MM.1S (cell line): ENCODE measurements around the gene MDM1.

Experiments used
- DNase-seq: peaks from one replicate; pipeline ENCODE4 v3.0.0-alpha.2; 2015
- H2AFZ ChIP-seq: fragments of 300-600 bp; sonication (generic); 2 replicates; pipeline ENCODE4 v1.6.0; 2016; ENCODE audit warnings: antibody characterized with exemption, low read length
- H3F3A ChIP-seq: fragments of 300-600 bp; sonication (generic); 2 replicates; pipeline ENCODE4 v1.6.1; 2016; ENCODE audit warnings: mild to moderate bottlenecking, antibody characterized with exemption, low read length, moderate library complexity, mixed read lengths; ENCODE audit not compliant: insufficient read depth
- H3K27ac ChIP-seq: fragments of 300-600 bp; sonication (generic); 2 replicates; pipeline ENCODE4 v1.5.1; 2016; ENCODE audit warnings: mild to moderate bottlenecking, low read length
- H3K27me3 ChIP-seq: fragments of 300-600 bp; sonication (generic); replicated peaks from 2 replicates; pipeline ENCODE4 v1.6.0; 2016; ENCODE audit warnings: low read length; ENCODE audit not compliant: insufficient read depth
- H3K36me3 ChIP-seq: fragments of 300-600 bp; sonication (generic); replicated peaks from 2 replicates; pipeline ENCODE4 v1.6.1; 2016; ENCODE audit warnings: mild to moderate bottlenecking, low read length, mixed read lengths; ENCODE audit not compliant: insufficient read depth
- H3K4me1 ChIP-seq: fragments of 300-600 bp; sonication (generic); 2 replicates; pipeline ENCODE4 v1.6.1; 2016; ENCODE audit warnings: low read length, mixed read lengths
- H3K4me2 ChIP-seq: fragments of 300-600 bp; sonication (generic); 2 replicates; pipeline ENCODE4 v1.6.0; 2016; ENCODE audit warnings: low read depth, low read length
- H3K4me3 ChIP-seq: fragments of 300-600 bp; sonication (generic); 2 replicates; pipeline ENCODE4 v1.5.1; 2016; ENCODE audit warnings: low read length, mixed read lengths
- H3K79me2 ChIP-seq: fragments of 300-600 bp; sonication (generic); 2 replicates; pipeline ENCODE4 v1.6.1; 2016; ENCODE audit warnings: mixed run types, low read length, mixed read lengths
- H3K9ac ChIP-seq: fragments of 300-600 bp; sonication (generic); 2 replicates; pipeline ENCODE4 v1.6.1; 2016; ENCODE audit warnings: low read length, mixed read lengths
- H3K9me2 ChIP-seq: fragments of 300-600 bp; sonication (generic); replicated peaks from 2 replicates; pipeline ENCODE4 v1.6.1; 2016; ENCODE audit warnings: mild to moderate bottlenecking, low read length, mixed read lengths; ENCODE audit not compliant: insufficient read depth
- H3K9me3 ChIP-seq: fragments of 300-600 bp; sonication (generic); replicated peaks from 2 replicates; pipeline ENCODE4 v1.6.1; 2016; ENCODE audit warnings: mild to moderate bottlenecking, low read length, mixed read lengths; ENCODE audit not compliant: insufficient read depth
- H4K20me1 ChIP-seq: fragments of 300-600 bp; sonication (generic); 2 replicates; pipeline ENCODE4 v1.6.1; 2016; ENCODE audit warnings: mild to moderate bottlenecking, low read length, moderate library complexity, mixed read lengths; ENCODE audit not compliant: insufficient read depth
- CTCF ChIP-seq: fragments of 300-600 bp; sonication (generic); IDR thresholded peaks from 2 replicates; pipeline ENCODE4 v1.5.1; 2016; ENCODE audit warnings: antibody characterized with exemption, low read length, mixed read lengths
- EZH2 ChIP-seq: fragments of 300-600 bp; sonication (generic); optimal IDR thresholded peaks from 2 replicates; pipeline ENCODE3; 2017; ENCODE audit warnings: low read depth, mild to moderate bottlenecking, antibody characterized with exemption, low read length, mixed read lengths
- EZH2phosphoT487 ChIP-seq: fragments of 300-600 bp; sonication (generic); IDR thresholded peaks from 2 replicates; pipeline ENCODE4 v1.6.1; 2018; ENCODE audit warnings: antibody characterized with exemption, low read length

The MDM1 gene

GRCh38 chr12:68263366-68263765 is 68.8 kb downstream of the MDM1 start:
- no peak for DNase-seq
- no peaks in the 10 kb centered on the region for H3F3A ChIP-seq

GRCh38 chr12:68261896-68262295 is 70.3 kb downstream of the MDM1 start:
- DNase-seq, result no peak
- H3K9ac ChIP-seq, result no peak overlapping the region
- H3K9me2 ChIP-seq, result no peaks in the 10 kb centered on the region

More at GRCh38 chr12:68263366-68263765, 68.8 kb downstream of the MDM1 start:
- peaks cover 7% of the 10 kb centered on the region; the same call in 1 of the 2 replicates for H3K4me1 ChIP-seq
- H2AFZ ChIP-seq, result no peak overlapping the region
- H3K27me3 ChIP-seq, result no peaks in the 10 kb centered on the region
- H3K9me3 ChIP-seq, result no peaks in the 10 kb centered on the region
- H4K20me1 ChIP-seq, result no peaks in the 10 kb centered on the region
- H3K4me3 ChIP-seq, result no peak overlapping the region
- H3K79me2 ChIP-seq, result no peaks in the 10 kb centered on the region
- no peak overlapping the region for H3K9ac ChIP-seq
- no peak overlapping the region for H3K4me2 ChIP-seq
- no peaks in the 10 kb centered on the region for H3K36me3 ChIP-seq
- TF ChIP-seq EZH2phosphoT487 (no peak), CTCF (no peak), EZH2 (no peak)
- H3K9me2 ChIP-seq, result no peaks in the 10 kb centered on the region
- no peak overlapping the region for H3K27ac ChIP-seq

GRCh38 chr12:68260153-68260552 is 72.0 kb downstream of the MDM1 start:
- Histone ChIP-seq H3K9me3 (no peaks in the 10 kb centered on the region), H3K4me3 (no peak overlapping the region), H3K4me1 (peaks cover 7% of the 10 kb centered on the region; the same call in 1 of the 2 replicates), H3F3A (no peaks in the 10 kb centered on the region), H3K9me2 (no peaks in the 10 kb centered on the region), H2AFZ (no peak overlapping the region), H3K79me2 (no peaks in the 10 kb centered on the region), H3K4me2 (no peak overlapping the region), H4K20me1 (no peaks in the 10 kb centered on the region), H3K9ac (no peak overlapping the region), H3K27ac (no peak overlapping the region), H3K27me3 (no peaks in the 10 kb centered on the region), H3K36me3 (no peaks in the 10 kb centered on the region)
- TF ChIP-seq EZH2phosphoT487, result no peak
- no peak for TF ChIP-seq CTCF
- TF ChIP-seq EZH2, result no peak
- DNase-seq, result no peak

More at GRCh38 chr12:68261896-68262295, 70.3 kb downstream of the MDM1 start:
- Histone ChIP-seq H3K36me3 (no peaks in the 10 kb centered on the region), H3F3A (no peaks in the 10 kb centered on the region), H2AFZ (no peak overlapping the region), H3K27me3 (no peaks in the 10 kb centered on the region), H3K4me3 (no peak overlapping the region), H3K4me2 (no peak overlapping the region), H3K4me1 (peaks cover 7% of the 10 kb centered on the region; the same call in 1 of the 2 replicates), H3K79me2 (no peaks in the 10 kb centered on the region), H3K9me3 (no peaks in the 10 kb centered on the region), H4K20me1 (no peaks in the 10 kb centered on the region), H3K27ac (no peak overlapping the region)
- no peak for TF ChIP-seq EZH2phosphoT487
- no peak for TF ChIP-seq EZH2
- no peak for TF ChIP-seq CTCF
